Body of pancreas (tissue), 4 donors: ENCODE measurements around the gene UBE2Q2. TPM values are rescaled to one million over a fixed set of nuclear protein-coding genes. Genes with fewer than 3 reads are reported as not detected.

ENCODE experiments used
- ATAC-seq: fragments of 150-250 bp; one replicate; pipeline ENCODE4 v1.9.1; 2016
- DNase-seq, 4 donors: peaks; one replicate each; pipeline ENCODE4 v3.0.0-alpha.2; 2019
- H3K27ac ChIP-seq, 4 donors: fragments of 200-600 bp; sonication (generic); 1 replicate in 3 of 4; 2 replicates in 1 of 4; pipeline versions ENCODE4 v1.5.1 to v1.6.1; 2016 to 2019; ENCODE audit warnings: mild to moderate bottlenecking in 1 of 4, mixed read lengths in 1 of 4, moderate library complexity in 1 of 4
- H3K27me3 ChIP-seq, 2 donors: fragments of 200-600 bp; sonication (generic); one replicate each; pipeline ENCODE4 v1.6.0; 2016; ENCODE audit warnings: mild to moderate bottlenecking in 1 of 2
- H3K36me3 ChIP-seq, 2 donors: fragments of 200-600 bp; sonication (generic); replicated peaks in 1 of 2; 2 replicates each; pipeline ENCODE4 v1.5.1; 2016; ENCODE audit warnings: low read depth in 2 of 2; ENCODE audit not compliant: insufficient read depth in 1 of 2
- H3K4me1 ChIP-seq: fragments of 200-600 bp; sonication (generic); one replicate; pipeline ENCODE4 v1.6.0; 2016
- H3K4me3 ChIP-seq, 2 donors: fragments of 200-600 bp; sonication (generic); 1 replicate in 1 of 2; 2 replicates in 1 of 2; pipeline ENCODE4 v1.5.1; 2016 to 2019
- H3K9me3 ChIP-seq, 3 donors: fragments of 200-600 bp; sonication (generic); 1 replicate in 2 of 3; 2 replicates in 1 of 3; pipeline ENCODE4 v1.5.1; 2016
- POLR2A ChIP-seq, 3 donors: fragments of 450-650 bp; IDR thresholded peaks; one replicate each; pipeline ENCODE4 v1.6.1; 2016; ENCODE audit warnings: antibody characterized with exemption in 3 of 3, mild to moderate bottlenecking in 2 of 3
- WGBS, 2 donors: methylation state at CpG; one replicate each; pipeline ENCODE4 v1.1.5; 2017; 5-methylcytosine and 5-hydroxymethylcytosine counted together
- intact Hi-C: fragments of 100-400 bp; cut with DNase I; formaldehyde crosslinking; loops from one replicate; pipeline ENCODE4 v1.15.1; 2023
- total RNA-seq, 2 donors: library from RNA; depleted of rRNA; stranded (reverse); fragments of >200 nt; gene quantifications; one replicate each; pipeline ENCODE4 v1.1.0, GENCODE V29; 2016
- TF ChIP-seq, protein P1 (sequence below), 7 experiments: fragments of 450-650 bp in 4 of 7; fragments of 200-600 bp in 3 of 7; sonication (generic) in 3 of 7; IDR thresholded peaks; one replicate each; pipeline ENCODE4 v1.5.1; 2016 to 2019; ENCODE audit warnings: antibody characterized with exemption in 7 of 7

The UBE2Q2 gene
- total RNA-seq, 2 donors from 2014 or later: 15.2 to 15.8 TPM

DNA sequence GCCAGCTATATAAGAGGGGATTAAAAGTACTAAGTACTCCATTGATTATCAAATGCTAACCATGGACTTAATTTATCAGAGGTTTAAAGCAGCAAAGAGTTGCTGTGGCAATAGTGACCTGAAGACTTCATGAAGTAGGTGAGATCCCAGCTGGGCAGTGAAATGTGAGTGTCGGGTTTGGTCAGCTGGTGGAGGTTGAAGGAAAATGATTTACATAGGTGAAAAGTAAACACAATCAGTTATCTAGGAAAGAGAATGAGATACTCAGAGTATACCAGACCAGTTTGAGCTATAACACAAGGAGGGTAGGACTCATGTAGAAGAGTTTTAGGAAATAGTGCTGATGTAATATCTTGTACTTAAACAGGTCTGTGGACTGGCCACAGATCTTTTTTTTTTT, 43.9 kb downstream of the UBE2Q2 start:
- TF ChIP-seq, protein P1, sequence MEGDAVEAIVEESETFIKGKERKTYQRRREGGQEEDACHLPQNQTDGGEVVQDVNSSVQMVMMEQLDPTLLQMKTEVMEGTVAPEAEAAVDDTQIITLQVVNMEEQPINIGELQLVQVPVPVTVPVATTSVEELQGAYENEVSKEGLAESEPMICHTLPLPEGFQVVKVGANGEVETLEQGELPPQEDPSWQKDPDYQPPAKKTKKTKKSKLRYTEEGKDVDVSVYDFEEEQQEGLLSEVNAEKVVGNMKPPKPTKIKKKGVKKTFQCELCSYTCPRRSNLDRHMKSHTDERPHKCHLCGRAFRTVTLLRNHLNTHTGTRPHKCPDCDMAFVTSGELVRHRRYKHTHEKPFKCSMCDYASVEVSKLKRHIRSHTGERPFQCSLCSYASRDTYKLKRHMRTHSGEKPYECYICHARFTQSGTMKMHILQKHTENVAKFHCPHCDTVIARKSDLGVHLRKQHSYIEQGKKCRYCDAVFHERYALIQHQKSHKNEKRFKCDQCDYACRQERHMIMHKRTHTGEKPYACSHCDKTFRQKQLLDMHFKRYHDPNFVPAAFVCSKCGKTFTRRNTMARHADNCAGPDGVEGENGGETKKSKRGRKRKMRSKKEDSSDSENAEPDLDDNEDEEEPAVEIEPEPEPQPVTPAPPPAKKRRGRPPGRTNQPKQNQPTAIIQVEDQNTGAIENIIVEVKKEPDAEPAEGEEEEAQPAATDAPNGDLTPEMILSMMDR (IDR thresholded peaks at IDR 0.05): no peak
- TF ChIP-seq POLR2A (IDR thresholded peaks at IDR 0.05): no peak
- Histone ChIP-seq H3K36me3 (no peaks in the 10 kb centered on the region), H3K27me3 (no peaks in the 10 kb centered on the region), H3K9me3 (no peaks in the 10 kb centered on the region), H3K4me3 (no peak overlapping the region), H3K27ac (no peak overlapping the region), H3K4me1 (peaks cover 27% of the 10 kb centered on the region)
- WGBS, 2 donors: 41 to 45% methylated on average over 1 of the region's 1 CpG
- no peak for DNase-seq
- intact Hi-C loops: no loop called here
- ATAC-seq: no peak

DNA sequence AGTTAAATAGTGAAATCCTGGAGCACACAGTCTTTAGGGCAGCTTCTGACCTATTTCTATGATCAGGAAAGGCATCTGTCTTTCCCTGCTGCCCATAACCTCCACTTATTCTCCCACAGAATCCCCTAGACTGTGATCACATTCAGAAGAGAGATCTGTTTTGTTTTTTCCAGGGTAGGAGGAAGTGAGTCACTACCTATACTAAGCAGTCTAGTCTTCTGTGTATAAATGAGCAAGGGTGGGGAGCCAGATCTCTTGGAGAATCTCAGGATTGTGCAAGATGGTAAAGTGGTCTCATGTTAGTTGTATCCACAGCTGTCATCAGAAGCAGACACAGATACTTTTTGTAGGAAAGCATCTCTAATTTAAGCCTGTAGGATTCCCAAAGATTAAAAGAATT, 48.6 kb downstream of the UBE2Q2 start:
- Histone ChIP-seq H3K4me1 (peaks cover 9% of the 10 kb centered on the region), H3K36me3 (no peaks in the 10 kb centered on the region), H3K9me3 (no peaks in the 10 kb centered on the region), H3K27ac (no peak overlapping the region), H3K27me3 (no peaks in the 10 kb centered on the region), H3K4me3 (no peak overlapping the region)
- intact Hi-C loops: no loop called here
- TF ChIP-seq, protein P1 (IDR thresholded peaks at IDR 0.05): no peak
- TF ChIP-seq POLR2A (IDR thresholded peaks at IDR 0.05): no peak
- DNase-seq: no peak
- ATAC-seq: no peak

DNA sequence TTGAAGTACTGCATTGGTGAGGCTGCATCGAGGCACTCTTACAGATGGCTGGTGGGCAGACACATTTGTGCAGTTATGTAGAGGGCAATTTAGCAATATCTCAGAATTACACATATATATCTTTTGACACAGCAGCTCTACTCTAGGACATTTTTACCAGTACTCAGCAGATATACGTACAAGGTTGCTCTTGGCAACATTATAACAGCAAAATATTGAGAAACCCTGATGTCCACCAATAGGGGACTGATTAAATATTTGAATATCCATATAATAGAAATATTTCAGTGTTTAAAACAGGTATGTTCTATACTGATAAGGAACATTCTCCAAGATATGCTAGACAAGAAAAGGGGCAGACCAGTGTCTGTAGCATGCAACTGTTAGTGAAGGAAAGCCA, 52.5 kb downstream of the UBE2Q2 start:
- WGBS, 2 donors: 74 to 78% methylated on average over 2 of the region's 2 CpGs
- ATAC-seq (no peak), DNase-seq (no peak)
- Histone ChIP-seq H3K27me3 (no peaks in the 10 kb centered on the region), H3K9me3 (no peaks in the 10 kb centered on the region), H3K27ac (no peak overlapping the region), H3K4me1 (no peaks in the 10 kb centered on the region), H3K36me3 (no peaks in the 10 kb centered on the region), H3K4me3 (no peak overlapping the region)
- TF ChIP-seq POLR2A (IDR thresholded peaks at IDR 0.05): no peak
- TF ChIP-seq, protein P1 (IDR thresholded peaks at IDR 0.05): no peak
- intact Hi-C loops: no loop called here

DNA sequence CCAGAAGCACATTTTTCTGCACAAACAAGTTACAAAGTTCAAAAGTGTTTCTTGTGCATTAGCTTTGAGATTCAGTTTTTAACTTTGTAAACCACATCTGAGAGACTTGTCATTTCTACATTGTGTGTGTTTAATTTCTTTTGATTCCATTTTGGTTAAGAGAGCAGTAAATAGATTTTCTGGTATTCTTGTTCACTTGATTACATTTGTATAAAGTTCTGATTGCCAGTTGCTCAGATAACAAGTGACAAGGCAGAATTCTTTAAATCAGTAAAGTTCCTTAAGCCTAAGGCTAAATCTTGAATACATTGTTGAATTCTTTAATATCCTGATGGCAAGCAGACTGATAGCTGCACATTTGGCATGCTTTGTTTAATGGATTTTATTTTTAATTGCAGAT, 57.3 kb downstream of the UBE2Q2 start:
- no peaks in the 10 kb centered on the region for H3K36me3 ChIP-seq
- no peak overlapping the region for H3K27ac ChIP-seq
- H3K9me3 ChIP-seq: no peaks in the 10 kb centered on the region
- no peak overlapping the region for H3K4me3 ChIP-seq
- H3K4me1 ChIP-seq: peaks cover 24% of the 10 kb centered on the region
- H3K27me3 ChIP-seq: no peaks in the 10 kb centered on the region
- intact Hi-C loops: no loop called here
- ATAC-seq: no peak
- TF ChIP-seq, protein P1 (IDR thresholded peaks at IDR 0.05): no peak
- TF ChIP-seq POLR2A (IDR thresholded peaks at IDR 0.05): no peak
- no peak for DNase-seq

DNA sequence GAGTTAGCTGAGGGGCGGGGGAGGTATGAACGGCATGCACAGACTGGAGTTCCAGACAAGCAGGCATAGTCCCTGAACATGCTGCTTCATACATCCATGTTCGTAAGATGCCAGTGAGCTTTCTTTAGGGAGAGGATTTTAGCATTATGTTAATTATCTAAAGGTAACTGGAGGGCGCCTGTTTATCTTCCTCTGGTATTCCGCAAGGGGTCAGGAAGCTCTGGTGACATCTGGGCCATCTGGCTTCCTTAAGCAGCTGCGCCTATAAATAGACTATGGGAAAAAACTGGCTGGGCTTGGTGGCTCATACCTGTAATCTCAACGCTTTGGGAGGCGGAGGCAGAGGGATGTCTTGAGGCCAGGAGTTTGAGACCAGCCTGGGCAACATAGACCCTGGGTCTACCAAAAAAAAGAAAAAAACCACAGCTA, 58.9 kb downstream of the UBE2Q2 start:
- 20 to 36% methylated on average over 8 of the region's 8 CpGs for WGBS, 2 donors
- H3K4me3 ChIP-seq: no peak overlapping the region
- H3K4me1 ChIP-seq: peaks cover 26% of the 10 kb centered on the region
- H3K27me3 ChIP-seq: no peaks in the 10 kb centered on the region
- DNase-seq: peak in 3 of 4 donors; percentile 23 to 40 (median 27)
- no peaks in the 10 kb centered on the region for H3K9me3 ChIP-seq
- no peak for TF ChIP-seq POLR2A (IDR thresholded peaks at IDR 0.05)
- TF ChIP-seq, protein P1 (IDR thresholded peaks at IDR 0.05): no peak
- H3K36me3 ChIP-seq: no peaks in the 10 kb centered on the region
- intact Hi-C loops: no loop called here
- peak overlapping the region in 1 of 4 donors; percentile 82 for H3K27ac ChIP-seq
- no peak for ATAC-seq
